ENCODE results near the gene MPO. TPM values are rescaled to one million over a fixed set of nuclear protein-coding genes. Genes with fewer than 3 reads are reported as not detected.

MPO gene
- polyA plus RNA-seq, 3 donors = 4.2 to 7.5 (median 6.0) TPM

DNA sequence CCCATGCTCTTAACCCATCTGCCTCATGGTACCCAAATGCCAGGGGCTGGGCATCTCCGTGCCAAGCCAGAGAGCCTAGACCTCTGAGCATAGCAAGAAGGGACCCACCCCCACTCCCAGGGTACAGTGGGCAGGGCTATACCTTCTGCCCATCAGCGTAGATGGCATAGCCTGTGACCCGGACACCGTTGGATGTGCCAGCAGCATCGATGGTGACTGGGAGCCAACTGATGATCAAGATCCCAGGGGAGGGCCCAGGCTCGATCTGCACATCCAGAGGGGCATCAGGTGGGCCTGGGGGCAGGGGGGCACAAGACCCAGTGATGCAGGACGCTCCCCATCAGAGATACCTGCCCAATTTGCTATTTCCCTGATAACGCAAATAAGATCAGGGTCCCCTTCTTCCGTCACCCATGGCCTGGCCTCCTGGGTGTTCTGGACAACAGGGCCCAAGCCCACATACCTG lies 30.7 kb upstream of the MPO start:
- H3K4me3 ChIP-seq (replicated peaks in 1 of 3; ENCODE audit: low read depth in 2 of 3, low read length in 3 of 3) = no peak overlapping the region
- H3K36me3 Mint-ChIP-seq = peaks cover 0 to 4% of the 10 kb centered on the region in 2 donors
- no peaks in the 10 kb centered on the region for H3K9me3 ChIP-seq (replicated peaks in 1 of 2; ENCODE audit: control insufficient read depth in 1 of 2, insufficient read depth in 1 of 2, low read length in 2 of 2)
- WGBS (ENCODE audit: insufficient coverage) = 97% methylated on average over 6 of the region's 9 CpGs
- peaks cover 24 to 27% of the 10 kb centered on the region in 2 donors for H3K4me1 ChIP-seq (ENCODE audit: control insufficient read depth in 1 of 2, insufficient read depth in 2 of 2, low read length in 2 of 2)
- H3K4me1 Mint-ChIP-seq = peaks cover 33% of the 10 kb centered on the region
- H3K27me3 ChIP-seq (ENCODE audit: control insufficient read depth in 2 of 2, insufficient read depth in 2 of 2, low read length in 2 of 2) = no peaks in the 10 kb centered on the region
- no peaks in the 10 kb centered on the region for H3K9me3 Mint-ChIP-seq
- no peak overlapping the region for H2AFZ ChIP-seq (ENCODE audit: insufficient read depth, low read depth, low read length, poor library complexity, severe bottlenecking)
- H3K36me3 ChIP-seq (replicated peaks in 1 of 2; ENCODE audit: control insufficient read depth in 1 of 2, insufficient read depth in 2 of 2, low read length in 2 of 2) = no peaks in the 10 kb centered on the region
- no peaks in the 10 kb centered on the region for H4K20me1 ChIP-seq (ENCODE audit: insufficient read depth, low read length)
- intact Hi-C loops (cut with micrococcal nuclease) = loop anchor here (10.0 kb wide), 2 partner anchors 53 to 133 kb away; no protein-coding TSS in a partner anchor
- no peak for TF ChIP-seq CTCF (IDR thresholded peaks at IDR 0.05)
- H3K79me2 ChIP-seq (ENCODE audit: insufficient read depth, low read length) = no peaks in the 10 kb centered on the region
- no peak overlapping the region for H3K4me2 ChIP-seq (replicated peaks; ENCODE audit: extremely low read depth, low read length, poor library complexity, severe bottlenecking)
- DNase-seq = no peak
- H3K27ac Mint-ChIP-seq = no peak overlapping the region
- no peak overlapping the region for H3K4me3 Mint-ChIP-seq
- H3K9ac ChIP-seq (ENCODE audit: insufficient read depth, low read length, poor library complexity, severe bottlenecking) = no peak overlapping the region
- H3K27me3 Mint-ChIP-seq (ENCODE audit: low read depth in 3 of 3) = peaks cover 12 to 27% (median 19%) of the 10 kb centered on the region in 3 donors
- H3K27ac ChIP-seq (ENCODE audit: low read depth in 1 of 2, low read length in 2 of 2) = no peak overlapping the region

DNA sequence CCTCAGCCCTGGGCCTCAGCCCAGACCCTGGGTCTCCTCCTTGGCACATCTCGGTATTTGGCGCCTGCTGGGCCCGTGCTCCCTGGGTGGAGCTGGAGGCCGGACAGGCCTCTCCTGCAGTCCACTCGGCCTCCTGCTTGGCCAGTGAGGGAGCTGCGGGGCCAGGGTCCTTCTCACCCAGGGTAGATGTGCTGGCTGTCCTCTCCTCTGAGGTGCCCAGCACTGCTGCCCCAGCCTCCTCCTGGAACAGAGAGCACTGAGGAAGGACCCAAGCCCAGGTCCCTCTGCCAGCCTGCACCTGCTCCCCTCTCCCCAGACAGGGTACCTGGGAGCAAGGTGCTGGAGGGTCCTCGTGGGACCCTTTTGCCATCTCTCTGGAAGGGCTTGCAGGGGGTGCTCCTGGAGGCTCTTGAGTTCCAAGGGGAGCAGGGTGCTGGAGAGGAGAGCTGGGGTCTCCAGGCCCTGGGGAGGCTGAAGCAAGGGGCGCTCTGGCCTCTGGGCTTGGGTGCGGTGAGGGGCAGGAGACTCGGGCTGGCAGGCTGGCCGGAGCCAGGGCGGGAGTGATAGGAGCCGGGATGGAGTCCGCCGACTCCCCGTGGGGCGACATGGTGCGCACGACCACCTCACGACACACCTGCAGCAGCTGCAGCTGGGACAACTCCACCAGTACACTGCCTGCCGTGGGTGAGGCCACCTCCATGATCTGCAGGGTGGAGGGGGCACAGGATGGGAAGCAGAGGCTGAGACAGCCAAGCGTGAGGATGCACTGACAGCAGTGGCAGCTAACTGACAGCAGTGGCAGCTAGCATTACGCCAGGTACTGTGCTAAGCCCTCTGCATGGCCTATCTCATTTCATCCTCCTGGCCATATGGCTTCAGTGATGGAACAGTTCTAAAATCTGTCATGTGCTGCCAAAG lies 30.0 kb upstream of the MPO start:
- H3K27ac ChIP-seq (ENCODE audit: low read depth in 1 of 2, low read length in 2 of 2) = no peak overlapping the region
- WGBS (ENCODE audit: insufficient coverage) = 89% methylated on average over 22 of the region's 23 CpGs
- H3K4me2 ChIP-seq (replicated peaks; ENCODE audit: extremely low read depth, low read length, poor library complexity, severe bottlenecking) = no peak overlapping the region
- DNase-seq = no peak
- H3K4me1 ChIP-seq (ENCODE audit: control insufficient read depth in 1 of 2, insufficient read depth in 2 of 2, low read length in 2 of 2) = peaks cover 24 to 27% of the 10 kb centered on the region in 2 donors
- TF ChIP-seq CTCF (IDR thresholded peaks at IDR 0.05) = no peak
- peaks cover 0 to 4% of the 10 kb centered on the region in 2 donors for H3K36me3 Mint-ChIP-seq
- no peaks in the 10 kb centered on the region for H3K27me3 ChIP-seq (ENCODE audit: control insufficient read depth in 2 of 2, insufficient read depth in 2 of 2, low read length in 2 of 2)
- H3K4me1 Mint-ChIP-seq = peaks cover 38% of the 10 kb centered on the region
- H3K36me3 ChIP-seq (replicated peaks in 1 of 2; ENCODE audit: control insufficient read depth in 1 of 2, insufficient read depth in 2 of 2, low read length in 2 of 2) = no peaks in the 10 kb centered on the region
- peak overlapping the region; percentile 17 for H3K9ac ChIP-seq (ENCODE audit: insufficient read depth, low read length, poor library complexity, severe bottlenecking)
- no peak overlapping the region for H2AFZ ChIP-seq (ENCODE audit: insufficient read depth, low read depth, low read length, poor library complexity, severe bottlenecking)
- H3K79me2 ChIP-seq (ENCODE audit: insufficient read depth, low read length) = no peaks in the 10 kb centered on the region
- intact Hi-C loops (cut with micrococcal nuclease) = loop anchor here (10.0 kb wide), 2 partner anchors 54 to 134 kb away; no protein-coding TSS in a partner anchor
- H3K9me3 ChIP-seq (replicated peaks in 1 of 2; ENCODE audit: control insufficient read depth in 1 of 2, insufficient read depth in 1 of 2, low read length in 2 of 2) = no peaks in the 10 kb centered on the region
- H3K27ac Mint-ChIP-seq = no peak overlapping the region
- no peak overlapping the region for H3K4me3 Mint-ChIP-seq
- H3K27me3 Mint-ChIP-seq (ENCODE audit: low read depth in 3 of 3) = peaks cover 10 to 23% (median 20%) of the 10 kb centered on the region in 3 donors
- no peaks in the 10 kb centered on the region for H3K9me3 Mint-ChIP-seq
- no peaks in the 10 kb centered on the region for H4K20me1 ChIP-seq (ENCODE audit: insufficient read depth, low read length)
- H3K4me3 ChIP-seq (replicated peaks in 1 of 3; ENCODE audit: low read depth in 2 of 3, low read length in 3 of 3) = no peak overlapping the region

All from CD14-positive monocyte (primary cell).